Hepatocyte (in vitro differentiated cells): ENCODE data around the gene MSANTD2. TPM values are rescaled to one million over a fixed set of nuclear protein-coding genes. Genes with fewer than 3 reads are reported as not detected.

Experiments used
- DNase-seq: peaks from one replicate; pipeline ENCODE4 v3.0.0-alpha.2; 2016; ENCODE audit warnings: low spot score
- H2AFZ ChIP-seq: fragments of 200-600 bp; sonication (generic); 2 replicates; pipeline ENCODE4 v1.6.0; 2016; ENCODE audit warnings: antibody characterized with exemption, mild to moderate bottlenecking
- H3K27ac ChIP-seq: fragments of 200-600 bp; sonication (generic); 2 replicates; pipeline ENCODE4 v1.5.1; 2016; ENCODE audit warnings: mild to moderate bottlenecking
- H3K27me3 ChIP-seq: fragments of 200-600 bp; sonication (generic); 2 replicates; pipeline ENCODE4 v1.6.1; 2016
- H3K36me3 ChIP-seq: fragments of 200-600 bp; sonication (generic); replicated peaks from 2 replicates; pipeline ENCODE4 v1.5.1; 2016; ENCODE audit warnings: low read depth; ENCODE audit not compliant: insufficient read depth
- H3K4me1 ChIP-seq: fragments of 200-600 bp; sonication (generic); 2 replicates; pipeline ENCODE4 v1.5.1; 2016; ENCODE audit warnings: mild to moderate bottlenecking, moderate library complexity; ENCODE audit not compliant: insufficient read depth
- H3K4me2 ChIP-seq: fragments of 200-600 bp; sonication (generic); 2 replicates; pipeline ENCODE4 v1.6.0; 2016
- H3K4me3 ChIP-seq: fragments of 200-600 bp; sonication (generic); 2 replicates; pipeline ENCODE4 v1.5.1; 2016; ENCODE audit warnings: mild to moderate bottlenecking
- H3K79me2 ChIP-seq: fragments of 200-600 bp; sonication (generic); 2 replicates; pipeline ENCODE4 v1.6.0; 2017; ENCODE audit warnings: mild to moderate bottlenecking
- H3K9me2 ChIP-seq: fragments of 200-600 bp; sonication (generic); replicated peaks from 2 replicates; pipeline ENCODE4 v1.6.0; 2017; ENCODE audit warnings: mild to moderate bottlenecking; ENCODE audit not compliant: insufficient read depth
- H3K9me3 ChIP-seq: fragments of 200-600 bp; sonication (generic); 2 replicates; pipeline ENCODE4 v1.5.1; 2016; ENCODE audit warnings: low read depth, mild to moderate bottlenecking
- H4K20me1 ChIP-seq: fragments of 200-600 bp; sonication (generic); 2 replicates; pipeline ENCODE4 v1.6.0; 2016; ENCODE audit warnings: mild to moderate bottlenecking; ENCODE audit not compliant: insufficient read depth, poor library complexity, severe bottlenecking
- CTCF ChIP-seq: fragments of 200-600 bp; sonication (generic); IDR thresholded peaks from 2 replicates; pipeline ENCODE4 v1.5.1; 2016; ENCODE audit warnings: antibody characterized with exemption, mild to moderate bottlenecking; ENCODE audit not compliant: poor library complexity
- EZH2 ChIP-seq: fragments of 200-600 bp; sonication (generic); IDR thresholded peaks from 2 replicates; pipeline ENCODE4 v1.6.1; 2016; ENCODE audit warnings: antibody characterized with exemption, mild to moderate bottlenecking, borderline replicate concordance
- EZH2phosphoT487 ChIP-seq: fragments of 200-600 bp; sonication (generic); IDR thresholded peaks from one replicate; pipeline ENCODE4 v1.6.1; 2018; ENCODE audit warnings: antibody characterized with exemption, mild to moderate bottlenecking, low read depth, moderate library complexity; ENCODE audit not compliant: unreplicated experiment, severe bottlenecking
- WGBS: methylation state at CpG from one replicate; pipeline ENCODE4 v1.1.6; 2016; ENCODE audit warnings: low lambda C conversion rate; ENCODE audit errors: missing lambda C conversion rate; 5-methylcytosine and 5-hydroxymethylcytosine counted together
- polyA plus RNA-seq: library from polyadenylated mRNA; unstranded; fragments of >200 nt; fragmentation: Nextera tagmentation; extraction: Ambion mirVana; gene quantifications from 2 replicates; pipeline ENCODE4 v1.2.1, GENCODE V29; 2016
- total RNA-seq: library from RNA; depleted of rRNA; stranded (reverse); fragments of >200 nt; gene quantifications from 2 replicates; pipeline ENCODE4 v1.2.3, GENCODE V29; 2014

Gene MSANTD2
- total and polyA plus RNA-seq, 2 experiments from 2014 or later: 11.2 to 18.3 TPM

- no peaks in the 10 kb centered on the region for H3K9me3 ChIP-seq
- H3K4me1 ChIP-seq: peaks cover 22% of the 10 kb centered on the region
- TF ChIP-seq EZH2 (no peak), EZH2phosphoT487 (peak; percentile 22)
- no peak for DNase-seq
- H3K4me2 ChIP-seq: peak overlapping the region; percentile 97
- 28% methylated on average over 5 of the region's 5 CpGs for WGBS
- H4K20me1 ChIP-seq: no peaks in the 10 kb centered on the region
- H3K27ac ChIP-seq: no peak overlapping the region
- H3K9me2 ChIP-seq: no peaks in the 10 kb centered on the region
- peak overlapping the region; percentile 40 for H3K4me3 ChIP-seq
- no peaks in the 10 kb centered on the region for H3K79me2 ChIP-seq
- no peak overlapping the region for H2AFZ ChIP-seq
- H3K36me3 ChIP-seq: no peaks in the 10 kb centered on the region
- H3K27me3 ChIP-seq: peaks cover 61% of the 10 kb centered on the region
Measured at GRCh38 chr11:124838805-124839127, 38.6 kb upstream of the MSANTD2 start.

GRCh38 chr11:124837491-124837856 lies 37.3 kb upstream of the MSANTD2 start:
- WGBS: 16% methylated on average over 3 of the region's 3 CpGs
- no peaks in the 10 kb centered on the region for H4K20me1 ChIP-seq
- peak overlapping the region; percentile 71 for H3K4me2 ChIP-seq
- H2AFZ ChIP-seq: no peak overlapping the region
- TF ChIP-seq EZH2 (no peak), CTCF (peak; percentile 49)
- H3K4me1 ChIP-seq: peaks cover 14% of the 10 kb centered on the region
- H3K4me3 ChIP-seq: no peak overlapping the region
- no peak overlapping the region for H3K27ac ChIP-seq
- no peaks in the 10 kb centered on the region for H3K9me2 ChIP-seq
- no peaks in the 10 kb centered on the region for H3K9me3 ChIP-seq
- H3K36me3 ChIP-seq: no peaks in the 10 kb centered on the region
- H3K79me2 ChIP-seq: no peaks in the 10 kb centered on the region
- DNase-seq: peak; percentile 77
- peaks cover 48% of the 10 kb centered on the region for H3K27me3 ChIP-seq

DNA sequence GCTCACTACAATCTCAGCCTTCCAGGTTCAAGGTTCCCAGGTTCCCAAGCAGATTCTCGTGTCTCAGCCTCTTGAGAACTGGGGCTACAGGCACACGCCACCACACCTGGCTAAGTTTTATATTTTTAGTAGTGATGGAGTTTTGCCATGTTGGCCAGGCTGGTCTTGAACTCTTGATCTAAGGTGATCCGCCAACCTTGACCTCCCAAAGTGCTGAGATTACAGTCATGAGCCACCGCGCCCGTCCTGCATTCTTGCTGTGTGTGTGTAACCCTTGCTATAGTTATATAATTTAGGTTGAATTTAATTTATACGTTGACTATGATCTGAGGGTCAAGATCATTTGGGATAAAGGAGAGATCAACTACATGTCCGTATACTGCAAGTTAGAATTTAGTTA lies 35.7 kb upstream of the MSANTD2 start:
- Histone ChIP-seq H3K4me1 (peaks cover 13% of the 10 kb centered on the region), H3K4me2 (peak overlapping the region; percentile 71), H3K27ac (peak overlapping the region; percentile 76), H3K9me3 (no peaks in the 10 kb centered on the region), H3K36me3 (no peaks in the 10 kb centered on the region), H4K20me1 (no peaks in the 10 kb centered on the region), H3K27me3 (peaks cover 33% of the 10 kb centered on the region), H3K79me2 (no peaks in the 10 kb centered on the region), H3K4me3 (no peak overlapping the region), H3K9me2 (no peaks in the 10 kb centered on the region), H2AFZ (peak overlapping the region; percentile 34)
- 95% methylated on average over 8 of the region's 8 CpGs for WGBS
- TF ChIP-seq EZH2 (no peak), EZH2phosphoT487 (no peak), CTCF (no peak)
- DNase-seq: no peak

DNA sequence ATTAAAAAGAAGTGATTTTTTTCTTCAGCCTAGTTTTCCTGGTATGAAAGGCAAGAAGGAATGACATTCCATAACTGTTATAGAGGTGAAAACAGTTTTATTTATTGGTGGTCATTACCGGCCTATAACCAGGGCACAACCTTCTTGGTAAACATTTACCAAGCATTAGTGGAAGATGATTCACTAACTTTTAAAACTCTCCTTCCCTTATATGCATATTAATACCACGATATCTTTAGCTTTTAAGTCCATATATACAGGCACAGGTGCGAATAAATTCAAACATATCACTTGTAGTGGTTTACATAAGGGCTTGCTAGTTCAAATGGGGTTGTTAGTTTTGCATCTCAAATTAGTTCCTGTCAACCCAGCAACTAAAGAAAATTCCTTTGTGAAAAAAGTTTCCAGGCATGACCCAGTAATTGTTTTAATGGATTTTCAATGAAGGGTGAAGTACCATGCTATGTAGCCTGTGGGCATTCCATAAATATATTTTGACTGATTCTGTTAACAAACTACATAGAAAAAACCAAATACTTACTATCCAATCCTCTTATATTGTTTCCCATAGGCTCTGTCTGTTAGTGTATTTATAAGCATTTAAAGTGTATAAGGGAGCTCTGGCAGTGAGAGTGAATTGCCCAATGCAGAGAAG lies 34.4 kb upstream of the MSANTD2 start:
- H3K79me2 ChIP-seq: no peaks in the 10 kb centered on the region
- no peak overlapping the region for H3K27ac ChIP-seq

More for the DNA sequence above, 34.4 kb upstream of the MSANTD2 start:
- Histone ChIP-seq H3K9me2 (no peaks in the 10 kb centered on the region), H4K20me1 (no peaks in the 10 kb centered on the region), H3K27me3 (peaks cover 20% of the 10 kb centered on the region), H3K9me3 (no peaks in the 10 kb centered on the region), H3K4me3 (no peak overlapping the region), H3K4me1 (peaks cover 9% of the 10 kb centered on the region), H3K4me2 (no peak overlapping the region), H2AFZ (no peak overlapping the region), H3K36me3 (no peaks in the 10 kb centered on the region)
- no peak for DNase-seq
- WGBS: 63% methylated on average over 3 of the region's 3 CpGs
- TF ChIP-seq EZH2: no peak
- no peak for TF ChIP-seq CTCF
- TF ChIP-seq EZH2phosphoT487: no peak
